ENCODE measurements around the gene SIAE.
"Not testable (repeated sequence)": the region's sequence is repeated elsewhere in the genome, so short reads cannot be mapped to it uniquely, and the experiment has no call there.

Gene SIAE

DNA sequence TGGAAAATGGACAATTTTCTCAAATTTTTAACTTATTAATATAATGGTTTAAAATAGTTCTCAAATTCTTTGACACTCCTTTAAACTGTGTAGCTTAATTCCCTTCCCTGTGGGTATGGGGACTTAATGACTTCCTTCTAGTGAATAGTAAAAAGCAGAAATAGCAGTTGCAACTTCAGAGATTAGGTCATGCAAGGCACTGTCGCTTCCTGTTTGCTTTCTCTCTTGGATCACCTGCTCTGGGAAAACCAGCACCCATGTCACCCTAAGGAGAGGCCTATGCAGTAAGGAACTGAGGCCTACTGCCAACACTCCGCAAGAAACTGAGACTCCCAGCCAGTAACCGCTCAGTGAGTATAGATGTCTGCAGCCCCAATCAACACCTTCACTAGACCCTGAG is 67.8 kb downstream of the SIAE start:
- Histone ChIP-seq H3K36me3 (no peaks in the 10 kb centered on the region), H3K4me3 (ENCODE audit: low read depth, low read length) (no peak overlapping the region), H3K4me1 (no peaks in the 10 kb centered on the region), H3K27me3 (no peaks in the 10 kb centered on the region; the same call in 1 of the 2 replicates), H3K9me3 (no peaks in the 10 kb centered on the region)
- TF ChIP-seq, protein P1, sequence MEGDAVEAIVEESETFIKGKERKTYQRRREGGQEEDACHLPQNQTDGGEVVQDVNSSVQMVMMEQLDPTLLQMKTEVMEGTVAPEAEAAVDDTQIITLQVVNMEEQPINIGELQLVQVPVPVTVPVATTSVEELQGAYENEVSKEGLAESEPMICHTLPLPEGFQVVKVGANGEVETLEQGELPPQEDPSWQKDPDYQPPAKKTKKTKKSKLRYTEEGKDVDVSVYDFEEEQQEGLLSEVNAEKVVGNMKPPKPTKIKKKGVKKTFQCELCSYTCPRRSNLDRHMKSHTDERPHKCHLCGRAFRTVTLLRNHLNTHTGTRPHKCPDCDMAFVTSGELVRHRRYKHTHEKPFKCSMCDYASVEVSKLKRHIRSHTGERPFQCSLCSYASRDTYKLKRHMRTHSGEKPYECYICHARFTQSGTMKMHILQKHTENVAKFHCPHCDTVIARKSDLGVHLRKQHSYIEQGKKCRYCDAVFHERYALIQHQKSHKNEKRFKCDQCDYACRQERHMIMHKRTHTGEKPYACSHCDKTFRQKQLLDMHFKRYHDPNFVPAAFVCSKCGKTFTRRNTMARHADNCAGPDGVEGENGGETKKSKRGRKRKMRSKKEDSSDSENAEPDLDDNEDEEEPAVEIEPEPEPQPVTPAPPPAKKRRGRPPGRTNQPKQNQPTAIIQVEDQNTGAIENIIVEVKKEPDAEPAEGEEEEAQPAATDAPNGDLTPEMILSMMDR (IDR thresholded peaks at IDR 0.05; ENCODE audit: low read depth, low read length) = no peak
- DNase-seq = no peak

DNA sequence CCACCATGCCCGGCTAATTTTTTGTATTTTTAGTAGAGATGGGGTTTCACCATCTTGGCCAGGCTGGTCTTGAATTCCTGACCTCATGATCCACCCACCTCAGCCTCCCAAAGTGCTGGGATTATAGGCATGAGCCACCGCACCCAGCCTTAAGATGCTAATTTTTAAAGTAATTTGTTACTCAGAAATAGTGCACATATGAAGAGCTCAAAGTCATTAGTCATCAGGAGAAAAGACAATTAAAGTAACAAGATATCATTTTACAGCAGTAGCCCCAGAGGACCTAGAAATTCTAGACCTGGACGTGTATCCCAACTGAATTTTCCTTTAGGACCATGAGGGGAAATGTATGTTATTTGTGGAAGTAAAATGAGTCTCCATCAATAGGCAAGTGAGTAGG is 70.8 kb downstream of the SIAE start:
- H3K36me3 ChIP-seq; H3K4me1 ChIP-seq; H3K27me3 ChIP-seq; H3K4me3 ChIP-seq (ENCODE audit: low read depth, low read length); DNase-seq; H3K9me3 ChIP-seq: not testable (repeated sequence)

DNA sequence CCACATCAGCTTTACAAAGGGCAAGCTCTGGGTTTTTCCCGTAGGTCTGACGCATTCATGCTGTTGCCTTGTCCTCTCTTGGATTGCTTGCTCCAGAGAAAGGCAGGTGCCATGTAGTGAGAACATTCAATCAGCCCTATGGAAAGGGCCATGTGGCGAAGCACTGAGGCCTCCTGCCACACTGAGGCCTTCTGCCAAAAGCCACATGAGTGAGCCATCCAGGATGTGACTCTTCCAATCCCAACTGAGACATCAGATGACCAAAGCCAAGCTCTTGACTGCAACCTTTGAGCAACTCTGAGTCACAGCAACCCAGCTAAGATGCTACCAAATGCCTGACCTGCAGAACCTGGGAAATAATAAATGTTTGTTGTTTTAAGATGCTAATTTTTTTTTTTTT is 71.3 kb downstream of the SIAE start:
- Histone ChIP-seq H3K27me3 (peaks cover 4% of the 10 kb centered on the region), H3K36me3 (no peaks in the 10 kb centered on the region), H3K4me1 (no peaks in the 10 kb centered on the region), H3K4me3 (ENCODE audit: low read depth, low read length) (no peak overlapping the region), H3K9me3 (no peaks in the 10 kb centered on the region)
- TF ChIP-seq, protein P1 (IDR thresholded peaks at IDR 0.05; ENCODE audit: low read depth, low read length) = no peak
- DNase-seq = no peak

DNA sequence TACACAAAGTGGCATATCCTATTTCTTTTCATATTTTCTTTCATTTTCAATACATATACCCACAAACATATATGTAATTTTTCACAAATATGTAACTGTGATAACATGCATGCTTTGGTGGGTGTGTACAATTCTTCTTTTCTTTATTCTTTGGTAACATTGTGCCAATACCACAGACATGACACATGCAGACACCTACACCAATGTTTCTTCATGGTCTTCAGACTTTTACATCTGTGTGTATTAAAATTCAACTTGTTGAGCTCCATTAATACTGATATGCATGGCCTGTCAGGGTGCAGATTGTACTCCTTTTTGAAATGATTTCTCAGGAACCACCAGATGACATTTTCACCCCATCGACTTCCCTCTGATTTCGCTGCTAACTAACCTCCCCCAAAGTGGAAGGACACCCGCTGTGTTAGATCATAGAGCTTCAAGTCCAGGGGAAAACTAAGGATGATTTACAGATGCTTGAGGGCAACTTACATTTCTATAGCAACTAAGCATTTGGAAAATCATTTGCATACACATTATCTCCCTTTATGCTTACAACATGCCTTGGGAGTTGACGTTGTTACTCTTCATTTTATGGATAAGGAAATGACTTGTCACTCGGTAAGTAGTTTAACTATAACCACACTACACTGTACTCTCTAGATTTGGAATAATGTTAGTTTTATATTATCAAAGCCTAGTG is 72.8 kb downstream of the SIAE start:
- Histone ChIP-seq H3K27me3 (peaks cover 11% of the 10 kb centered on the region), H3K4me1 (no peaks in the 10 kb centered on the region), H3K9me3 (no peaks in the 10 kb centered on the region), H3K4me3 (ENCODE audit: low read depth, low read length) (no peak overlapping the region), H3K36me3 (no peaks in the 10 kb centered on the region)
- TF ChIP-seq, protein P1 (IDR thresholded peaks at IDR 0.05; ENCODE audit: low read depth, low read length) = no peak
- no peak for DNase-seq

DNA sequence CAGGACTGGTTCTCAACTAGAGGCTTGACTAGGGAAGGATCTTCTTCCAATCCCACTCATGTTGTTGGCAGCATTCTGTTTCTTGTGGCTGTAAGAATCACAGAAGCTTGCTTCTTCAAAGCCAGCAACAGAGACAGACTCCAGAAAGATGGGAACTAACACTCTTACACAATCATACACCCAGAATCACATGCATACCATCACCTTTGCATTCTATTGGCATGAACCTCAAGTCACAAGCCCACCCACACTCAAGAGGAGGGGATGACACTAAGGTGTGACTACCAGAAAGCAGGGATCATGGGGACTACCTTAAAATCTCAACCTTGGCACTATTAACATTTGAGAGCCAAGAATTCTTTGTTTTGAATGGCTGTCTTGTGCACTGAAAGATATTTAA is 75.9 kb downstream of the SIAE start:
- Histone ChIP-seq H3K27me3 (peaks cover 33% of the 10 kb centered on the region), H3K9me3 (no peaks in the 10 kb centered on the region), H3K36me3 (no peaks in the 10 kb centered on the region), H3K4me1 (no peaks in the 10 kb centered on the region), H3K4me3 (ENCODE audit: low read depth, low read length) (no peak overlapping the region)
- TF ChIP-seq, protein P1 (IDR thresholded peaks at IDR 0.05; ENCODE audit: low read depth, low read length) = no peak
- DNase-seq = no peak

DNA sequence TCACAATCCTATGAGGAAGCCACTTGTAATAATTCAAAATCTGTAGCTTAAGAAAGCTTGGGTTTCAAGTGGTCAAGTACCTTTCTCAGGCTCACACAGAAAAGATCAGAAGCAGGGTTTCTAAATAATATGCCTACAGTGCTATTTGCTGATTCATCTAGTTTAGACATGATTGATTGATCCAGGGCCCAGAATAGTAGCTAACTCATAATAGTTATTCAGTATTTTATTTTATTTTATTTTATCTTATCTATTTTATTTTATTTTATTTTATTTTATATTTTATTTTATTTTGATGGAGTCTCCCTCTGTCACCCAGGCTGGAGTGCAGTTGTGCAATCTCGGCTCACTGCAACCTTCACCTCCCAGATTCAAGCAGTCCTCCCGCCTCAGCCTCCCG is 78.2 kb downstream of the SIAE start:
- H3K4me1 ChIP-seq = no peaks in the 10 kb centered on the region

More for the DNA sequence above, 78.2 kb downstream of the SIAE start:
- TF ChIP-seq, protein P1 (IDR thresholded peaks at IDR 0.05; ENCODE audit: low read depth, low read length) = no peak
- H3K4me3 ChIP-seq (ENCODE audit: low read depth, low read length) = no peak overlapping the region
- DNase-seq = no peak
- no peaks in the 10 kb centered on the region for H3K9me3 ChIP-seq
- H3K27me3 ChIP-seq = peaks cover 50% of the 10 kb centered on the region
- H3K36me3 ChIP-seq = no peaks in the 10 kb centered on the region

All from BE2C (cell line).